ENCODE results near the gene FBXO24.

Gene FBXO24

GRCh38 chr7:100585511-100586265 is 440 bp upstream of the FBXO24 start, which contains the start of gene LRCH4:
TSS of gene LRCH4 (minus strand) at chr7:100586129. CDS start at chr7:100586100, 29 bp downstream.
- FAIRE-seq (peak; percentile 26), DNase-seq (ENCODE audit: extremely low spot score, insufficient read length, low read depth) (peak; percentile 99)

- FAIRE-seq (no peak), DNase-seq (ENCODE audit: extremely low spot score, insufficient read length, low read depth) (no peak)
These were observed 2.3 kb downstream of the FBXO24 start for GRCh38 chr7:100588438-100588837.

- FAIRE-seq (no peak), DNase-seq (ENCODE audit: extremely low spot score, insufficient read length, low read depth) (no peak)
These were observed 3.3 kb downstream of the FBXO24 start for GRCh38 chr7:100589341-100589947.

DNA sequence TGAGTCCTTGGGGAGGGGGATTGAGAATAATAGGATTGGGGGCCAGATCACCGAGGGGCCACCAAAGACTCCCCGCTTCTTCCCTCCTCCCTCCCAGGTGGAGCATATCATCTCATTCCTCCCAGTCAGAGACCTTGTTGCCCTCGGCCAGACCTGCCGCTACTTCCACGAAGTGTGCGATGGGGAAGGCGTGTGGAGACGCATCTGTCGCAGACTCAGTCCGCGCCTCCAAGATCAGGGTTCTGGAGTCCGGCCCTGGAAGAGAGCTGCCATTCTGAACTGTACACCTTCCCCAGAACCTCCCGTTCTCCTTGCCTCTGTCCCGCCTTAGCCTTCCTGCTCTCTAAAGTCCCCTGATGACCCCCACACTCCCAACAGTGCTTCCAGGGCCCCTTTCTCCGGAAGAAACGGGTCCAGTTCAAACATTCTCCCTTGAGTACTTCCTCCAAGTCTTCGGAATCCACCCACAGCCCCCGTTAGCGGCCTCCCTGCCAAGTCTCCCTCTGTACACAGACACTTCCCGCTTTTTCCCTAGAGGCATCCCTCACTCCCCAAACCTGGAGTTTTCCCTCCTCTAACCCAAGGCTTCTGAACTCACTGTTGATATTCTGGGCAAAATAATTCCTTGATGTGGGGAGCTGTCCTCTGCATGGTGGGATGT is 4.1 kb downstream of the FBXO24 start:
- FAIRE-seq = no peak

DNA sequence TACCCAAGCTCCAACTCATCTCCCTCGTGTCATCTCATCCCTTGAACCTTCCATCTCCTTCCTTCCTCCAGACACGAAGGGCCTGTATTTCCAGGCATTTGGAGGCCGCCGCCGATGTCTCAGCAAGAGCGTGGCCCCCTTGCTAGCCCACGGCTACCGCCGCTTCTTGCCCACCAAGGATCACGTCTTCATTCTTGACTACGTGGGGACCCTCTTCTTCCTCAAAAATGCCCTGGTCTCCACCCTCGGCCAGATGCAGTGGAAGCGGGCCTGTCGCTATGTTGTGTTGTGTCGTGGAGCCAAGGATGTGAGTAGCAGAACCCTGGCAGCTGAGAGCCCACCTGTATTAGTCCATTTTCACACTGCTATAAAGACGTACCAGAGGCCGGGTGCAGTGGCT is 5.5 kb downstream of the FBXO24 start:
- no peak for FAIRE-seq
- no peak for DNase-seq (ENCODE audit: extremely low spot score, insufficient read length, low read depth)

More for the DNA sequence above, 4.1 kb downstream of the FBXO24 start:
- no peak for DNase-seq (ENCODE audit: extremely low spot score, insufficient read length, low read depth)

- DNase-seq (ENCODE audit: extremely low spot score, insufficient read length, low read depth) = no peak
- no peak for FAIRE-seq
These were observed 9.1 kb downstream of the FBXO24 start for GRCh38 chr7:100595188-100595587.

GRCh38 chr7:100598425-100598824 is 12.3 kb downstream of the FBXO24 start:
- no peak for DNase-seq (ENCODE audit: extremely low spot score, insufficient read length, low read depth)
- FAIRE-seq = no peak

DNA sequence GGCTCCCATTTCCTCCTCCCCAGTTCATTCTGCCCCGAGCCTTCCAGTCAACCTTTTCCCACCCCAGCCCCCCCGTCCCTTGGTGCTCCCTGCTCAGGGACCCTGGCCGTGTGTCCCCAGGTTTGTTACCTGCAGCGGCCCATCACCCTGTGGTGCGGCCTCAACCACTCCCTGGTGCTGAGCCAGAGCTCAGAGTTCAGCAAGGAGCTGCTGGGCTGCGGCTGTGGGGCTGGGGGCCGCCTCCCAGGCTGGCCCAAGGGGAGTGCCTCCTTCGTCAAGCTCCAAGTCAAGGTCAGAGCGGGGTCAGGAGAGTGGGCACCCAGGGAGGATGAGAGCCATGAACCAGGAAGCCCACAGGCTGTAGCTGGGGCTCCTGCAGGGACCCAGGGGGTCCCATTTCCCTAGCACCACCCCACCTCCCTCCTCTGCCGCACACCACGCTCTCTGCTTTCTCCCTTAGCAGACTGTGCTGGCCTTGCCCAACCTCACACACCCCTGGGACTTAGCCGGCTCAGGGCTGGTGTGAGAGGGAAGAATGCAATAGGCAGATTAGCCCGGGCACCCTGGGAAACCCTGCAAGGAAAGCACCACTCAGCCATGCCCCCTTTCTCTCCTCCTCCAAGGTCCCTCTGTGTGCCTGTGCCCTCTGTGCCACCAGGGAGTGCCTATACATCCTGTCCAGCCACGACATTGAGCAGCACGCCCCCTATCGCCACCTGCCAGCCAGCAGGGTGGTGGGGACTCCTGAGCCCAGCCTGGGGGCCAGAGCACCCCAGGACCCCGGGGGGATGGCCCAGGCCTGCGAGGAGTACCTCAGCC is 14.0 kb downstream of the FBXO24 start:
- no peak for FAIRE-seq
- DNase-seq (ENCODE audit: extremely low spot score, insufficient read length, low read depth) = no peak

DNA sequence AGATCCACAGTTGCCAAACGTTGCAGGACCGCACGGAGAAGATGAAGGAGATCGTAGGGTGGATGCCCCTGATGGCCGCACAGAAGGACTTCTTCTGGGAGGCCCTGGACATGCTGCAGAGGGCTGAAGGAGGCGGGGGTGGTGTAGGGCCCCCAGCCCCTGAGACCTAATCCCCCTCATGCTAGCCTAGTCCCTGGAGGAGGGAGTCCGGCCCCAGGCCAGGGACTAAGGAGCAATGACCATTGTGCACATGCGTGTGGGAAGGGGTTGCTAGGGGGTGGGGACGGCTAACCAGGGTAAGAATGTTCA is 14.6 kb downstream of the FBXO24 start:
- no peak for FAIRE-seq
- no peak for DNase-seq (ENCODE audit: extremely low spot score, insufficient read length, low read depth)

DNA sequence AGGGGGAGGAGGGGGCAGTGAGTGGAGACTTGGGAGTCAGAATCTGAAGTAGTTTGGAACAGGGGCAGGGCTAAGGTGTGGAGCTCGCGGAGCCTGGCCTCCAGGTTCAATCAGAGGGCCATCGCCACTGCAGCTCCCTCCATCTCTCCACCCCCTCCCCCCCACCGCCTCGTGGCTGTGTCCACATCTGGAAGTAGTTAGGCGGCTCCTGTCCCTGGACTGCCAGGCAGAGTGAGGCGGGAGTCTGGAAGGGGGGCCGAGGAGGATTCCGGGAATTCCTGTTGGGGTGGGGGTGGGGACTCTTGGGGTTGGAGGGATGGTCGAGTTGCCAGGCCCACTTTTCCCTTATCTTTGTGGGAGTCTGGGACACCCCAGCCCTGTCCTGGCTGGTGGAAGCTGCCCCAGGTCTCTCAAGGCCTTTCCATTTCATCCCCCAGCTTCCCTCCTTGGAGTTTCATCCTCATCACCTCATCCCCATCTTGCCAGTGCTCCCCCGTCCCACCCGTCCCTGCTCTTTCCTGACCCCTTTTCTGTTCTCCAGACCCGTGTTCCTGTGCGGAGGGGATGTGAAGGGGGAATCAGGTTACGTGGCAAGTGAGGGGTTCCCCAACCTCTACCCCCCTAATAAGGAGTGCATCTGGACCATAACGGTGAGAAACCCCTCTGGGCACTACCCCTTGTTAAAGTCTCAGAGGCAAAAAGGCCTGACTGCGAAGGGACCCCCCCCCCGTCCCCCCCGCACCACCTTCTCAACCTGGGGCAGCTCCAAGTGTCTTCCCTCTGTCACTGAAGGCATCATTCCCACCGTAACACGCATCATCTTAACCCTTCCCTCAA is 17.0 kb downstream of the FBXO24 start:
- FAIRE-seq (no peak), DNase-seq (ENCODE audit: extremely low spot score, insufficient read length, low read depth) (no peak)

GRCh38 chr7:100603726-100604027 is 17.5 kb downstream of the FBXO24 start:
- FAIRE-seq = no peak
- DNase-seq (ENCODE audit: extremely low spot score, insufficient read length, low read depth) = no peak

GRCh38 chr7:100604028-100604975 is 18.2 kb downstream of the FBXO24 start:
- peak; percentile 78 for DNase-seq (ENCODE audit: extremely low spot score, insufficient read length, low read depth)
- peak; percentile 26 for FAIRE-seq

DNA sequence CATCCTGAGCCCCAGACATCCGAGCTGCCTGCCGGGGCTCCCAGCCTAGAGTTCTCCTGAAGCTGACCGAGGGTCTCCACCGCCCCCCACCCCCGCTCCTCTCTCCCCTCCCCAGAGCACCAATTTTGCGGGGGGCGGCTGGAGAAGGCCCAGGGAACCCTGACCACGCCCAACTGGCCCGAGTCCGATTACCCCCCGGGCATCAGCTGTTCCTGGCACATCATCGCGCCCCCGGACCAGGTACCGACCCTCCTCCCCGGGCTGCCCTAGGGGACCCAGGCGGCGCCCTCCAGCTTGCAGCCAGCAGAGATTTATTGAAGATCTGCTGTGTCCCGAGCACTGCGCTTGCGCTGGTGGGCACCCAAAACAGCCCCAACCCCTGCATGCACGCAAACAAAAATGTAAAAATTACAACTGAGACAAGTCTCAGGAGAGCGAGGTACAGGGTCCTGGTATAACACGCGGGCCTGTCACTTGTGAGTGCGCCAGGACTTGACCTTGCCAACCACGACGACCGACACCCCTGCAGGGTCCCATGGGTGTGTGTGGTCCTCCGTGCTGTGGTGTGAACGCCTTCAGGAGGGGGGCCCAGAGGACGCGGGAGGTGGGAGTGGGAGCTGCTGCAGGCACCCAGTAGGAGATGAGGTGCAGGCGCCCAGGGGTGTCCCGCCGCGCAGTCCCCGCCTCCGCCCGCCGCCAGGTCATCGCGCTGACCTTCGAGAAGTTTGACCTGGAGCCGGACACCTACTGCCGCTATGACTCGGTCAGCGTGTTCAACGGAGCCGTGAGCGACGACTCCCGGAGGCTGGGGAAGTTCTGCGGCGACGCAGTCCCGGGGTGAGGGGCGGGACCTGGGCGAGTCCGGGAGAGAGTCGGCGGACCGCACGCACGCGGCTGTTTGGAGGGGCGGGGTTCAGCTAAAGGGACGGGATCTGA is 19.1 kb downstream of the FBXO24 start:
- no peak for FAIRE-seq
- DNase-seq (ENCODE audit: extremely low spot score, insufficient read length, low read depth) = no peak

DNA sequence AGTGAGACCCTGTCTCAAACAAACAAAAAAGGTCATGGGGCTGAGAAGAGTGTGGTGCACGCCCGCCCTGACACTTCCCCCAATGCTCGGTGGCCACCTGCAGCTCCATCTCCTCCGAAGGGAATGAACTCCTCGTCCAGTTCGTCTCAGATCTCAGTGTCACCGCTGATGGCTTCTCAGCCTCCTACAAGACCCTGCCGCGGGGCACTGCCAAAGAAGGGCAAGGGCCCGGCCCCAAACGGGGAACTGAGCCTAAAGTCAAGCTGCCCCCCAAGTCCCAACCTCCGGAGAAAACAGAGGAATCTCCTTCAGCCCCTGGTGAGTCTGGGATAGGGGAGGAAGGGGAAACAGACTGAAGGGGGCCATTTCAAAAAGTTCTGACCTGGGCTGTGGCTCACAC is 20.2 kb downstream of the FBXO24 start:
- no peak for FAIRE-seq

GRCh38 chr7:100607111-100607510 is 21.0 kb downstream of the FBXO24 start:
- no peak for DNase-seq (ENCODE audit: extremely low spot score, insufficient read length, low read depth)
- no peak for FAIRE-seq

More for the DNA sequence above, 20.2 kb downstream of the FBXO24 start:
- DNase-seq (ENCODE audit: extremely low spot score, insufficient read length, low read depth) = no peak

- FAIRE-seq = no peak
- DNase-seq (ENCODE audit: extremely low spot score, insufficient read length, low read depth) = no peak
These were observed 23.8 kb downstream of the FBXO24 start for GRCh38 chr7:100609958-100610357.

DNA sequence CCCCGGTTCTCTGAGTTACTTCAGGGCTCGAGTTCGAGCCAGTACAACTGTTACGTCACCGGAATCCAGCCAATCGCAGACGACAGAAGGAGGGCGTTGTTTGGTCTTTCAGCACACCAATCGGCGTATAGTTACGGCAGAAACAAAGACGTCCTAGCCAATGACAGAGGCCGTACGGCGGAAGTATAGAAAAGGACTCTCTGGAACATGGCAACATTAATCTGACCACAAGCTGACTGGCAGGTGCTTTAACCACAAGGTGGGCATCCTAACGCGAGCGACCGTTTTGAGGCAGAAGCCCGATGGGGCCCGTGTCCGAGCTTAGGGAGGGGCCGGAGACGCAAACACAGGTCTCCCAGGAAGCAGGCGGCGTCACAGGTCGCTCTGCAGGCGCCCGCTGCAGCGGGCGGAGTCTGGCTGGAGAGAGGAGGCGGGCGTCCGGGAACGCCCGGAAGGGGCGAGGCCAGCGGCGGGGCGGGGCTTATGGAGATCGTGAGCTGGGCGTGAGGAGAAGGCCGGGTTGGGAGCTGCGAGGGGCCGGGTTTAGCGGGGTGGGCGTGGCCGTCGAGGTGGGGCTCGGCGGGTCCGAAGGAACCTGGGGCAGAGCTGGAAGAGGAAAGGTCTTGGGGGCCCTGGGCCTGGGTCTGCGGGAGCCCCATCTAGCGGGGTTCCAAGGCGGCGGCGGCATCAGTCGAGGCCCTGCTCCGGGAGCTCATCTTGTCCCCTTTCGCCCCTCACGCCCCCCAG is 26.0 kb downstream of the FBXO24 start, which contains the start of gene MOSPD3:
Gene MOSPD3, plus strand, starts transcription at position 558 of the 747 bp plus-strand sequence. CDS start 252 bp downstream, outside the sequence.
- FAIRE-seq = peak; percentile 99

More for the DNA sequence above, 26.0 kb downstream of the FBXO24 start, which contains the start of gene MOSPD3:
- peak; percentile 98 for DNase-seq (ENCODE audit: extremely low spot score, insufficient read length, low read depth)
